AG09309 (cell line): ENCODE results near the gene CDK5RAP1.
A peak's percentile ranks its signal among the peaks of the same experiment; 100 is the strongest.

Experiments
- DNase-seq: peaks from one replicate; pipeline ENCODE4 v3.0.0-alpha.2; 2010; ENCODE audit warnings: low read depth
- H3K4me3 ChIP-seq: 2 replicates; pipeline ENCODE4 v1.5.1; 2011; ENCODE audit warnings: mild to moderate bottlenecking, low read depth, low read length, moderate library complexity; ENCODE audit not compliant: control insufficient read depth
- CTCF ChIP-seq: IDR thresholded peaks from 2 replicates; pipeline ENCODE4 v1.5.1; 2011; ENCODE audit warnings: mild to moderate bottlenecking, low read depth, low read length, inconsistent platforms; ENCODE audit not compliant: insufficient read depth, control insufficient read depth; ENCODE audit errors: missing control alignments

Gene CDK5RAP1

GRCh38 chr20:33418033-33418432 is 16.7 kb upstream of the CDK5RAP1 start:
- DNase-seq: no peak
- no peak overlapping the region for H3K4me3 ChIP-seq
- no peak for TF ChIP-seq CTCF

- DNase-seq: no peak
Measured at GRCh38 chr20:33415948-33416347, 14.6 kb upstream of the CDK5RAP1 start.

GRCh38 chr20:33412484-33412838 is 11.1 kb upstream of the CDK5RAP1 start:
- TF ChIP-seq CTCF: no peak
- no peak overlapping the region for H3K4me3 ChIP-seq
- DNase-seq: no peak

More at GRCh38 chr20:33415948-33416347, 14.6 kb upstream of the CDK5RAP1 start:
- TF ChIP-seq CTCF: peak; percentile 64
- H3K4me3 ChIP-seq: no peak overlapping the region

- TF ChIP-seq CTCF: no peak
- no peak for DNase-seq
Measured at GRCh38 chr20:33411711-33412483, 10.6 kb upstream of the CDK5RAP1 start.

GRCh38 chr20:33411242-33411641 is 9.9 kb upstream of the CDK5RAP1 start:
- TF ChIP-seq CTCF: no peak
- no peak overlapping the region for H3K4me3 ChIP-seq
- no peak for DNase-seq

More at GRCh38 chr20:33411711-33412483, 10.6 kb upstream of the CDK5RAP1 start:
- no peak overlapping the region for H3K4me3 ChIP-seq

- no peak for TF ChIP-seq CTCF
- no peak for DNase-seq
- no peak overlapping the region for H3K4me3 ChIP-seq
Measured at GRCh38 chr20:33410081-33410742, 8.9 kb upstream of the CDK5RAP1 start.
